NCI-H146 treated with DMSO at 0.1 percent for 48 hours (cell line): ENCODE data around the gene SPDYE2B.
"Not testable (repeated sequence)": the region's sequence is repeated elsewhere in the genome, so short reads cannot be mapped to it uniquely, and the experiment has no call there.

ENCODE experiments used
- DNase-seq: peaks from one replicate; lab custom pipeline; 2025; ENCODE audit not compliant: unreplicated experiment; lab: John Stamatoyannopoulos, UW

The SPDYE2B gene

GRCh38 chr7:102698962-102699750 is 49.0 kb downstream of the SPDYE2B start:
- DNase-seq, result not testable (repeated sequence)
